WTC11 (cell line): ENCODE measurements around the gene AKNAD1. TPM values are rescaled to one million over a fixed set of nuclear protein-coding genes. Genes with fewer than 3 reads are reported as not detected.

Experiments used
- ATAC-seq: fragments of 200-7000 bp; cut with Tn5 transposase; 2 replicates; pipeline ENCODE4 v1.10.0; 2021; ENCODE audit warnings: mild to moderate bottlenecking, moderate library complexity
- CTCF ChIA-PET: fragments of 300-600 bp; sonication (Branson Sonifier 250); formaldehyde crosslinking; loops from one replicate; lab custom pipeline; 2021; ENCODE audit warnings: antibody characterized with exemption; lab: Charles Lee
- POLR2A ChIA-PET: fragments of 350-600 bp; sonication (Branson Sonifier 250); formaldehyde crosslinking; loops from one replicate; lab custom pipeline; 2021; ENCODE audit warnings: antibody characterized with exemption; lab: Charles Lee
- DNase-seq: peaks from one replicate; pipeline ENCODE4 v3.0.0; 2021; ENCODE audit warnings: low spot score
- H3K27ac Mint-ChIP-seq: 2 replicates; pipeline ENCODE4 v1.8.0; 2021; ENCODE audit warnings: mixed read lengths
- H3K27me3 Mint-ChIP-seq: 2 replicates; pipeline ENCODE4 v1.8.0; 2021; ENCODE audit warnings: low read depth, mild to moderate bottlenecking, moderate library complexity, mixed read lengths
- H3K36me3 Mint-ChIP-seq: 2 replicates; pipeline ENCODE4 v1.8.0; 2021; ENCODE audit warnings: mixed read lengths
- H3K4me1 Mint-ChIP-seq: 2 replicates; pipeline ENCODE4 v1.8.0; 2022; ENCODE audit warnings: mixed read lengths
- H3K4me3 Mint-ChIP-seq: 2 replicates; pipeline ENCODE4 v1.8.0; 2021; ENCODE audit warnings: mild to moderate bottlenecking, moderate library complexity, mixed read lengths
- H3K9me3 Mint-ChIP-seq: 2 replicates; pipeline ENCODE4 v1.8.0; 2021; ENCODE audit warnings: mixed read lengths
- ESRRA ChIP-seq: sonication (generic); formaldehyde crosslinking; IDR thresholded peaks from 2 replicates; pipeline ENCODE4 v1.8.1; 2022; ENCODE audit warnings: mild to moderate bottlenecking, missing genetic modification reagents, borderline replicate concordance
- FOXJ3 ChIP-seq: sonication (generic); formaldehyde crosslinking; IDR thresholded peaks from 2 replicates; pipeline ENCODE4 v1.9.0; 2021; ENCODE audit warnings: missing genetic modification reagents, mild to moderate bottlenecking, borderline replicate concordance
- FOXP1 ChIP-seq: sonication (generic); formaldehyde crosslinking; IDR thresholded peaks from 2 replicates; pipeline ENCODE4 v1.8.0; 2022; ENCODE audit warnings: missing genetic modification reagents, mild to moderate bottlenecking, moderate library complexity, borderline replicate concordance
- FOXP4 ChIP-seq: sonication (generic); formaldehyde crosslinking; IDR thresholded peaks from 2 replicates; pipeline ENCODE4 v1.8.0; 2022; ENCODE audit warnings: mild to moderate bottlenecking, missing genetic modification reagents
- GTF2I ChIP-seq: fragments of 250-450 bp; sonication (Bioruptor Pico); conservative IDR thresholded peaks from 2 replicates; pipeline ENCODE4 v1.4.0; 2021; ENCODE audit warnings: mild to moderate bottlenecking
- HMGA2 ChIP-seq: fragments of 250-450 bp; sonication (Bioruptor Pico); IDR thresholded peaks from 2 replicates; pipeline ENCODE4 v1.4.0; 2021; ENCODE audit warnings: mild to moderate bottlenecking, moderate library complexity
- RELA ChIP-seq: sonication (generic); formaldehyde crosslinking; IDR thresholded peaks from 2 replicates; pipeline ENCODE4 v1.8.1; 2022; ENCODE audit warnings: missing genetic modification reagents, mild to moderate bottlenecking, borderline replicate concordance
- STAT6 ChIP-seq: sonication (generic); formaldehyde crosslinking; conservative IDR thresholded peaks from 2 replicates; pipeline ENCODE4 v1.8.1; 2023; ENCODE audit warnings: mild to moderate bottlenecking, low read depth, missing genetic modification reagents, moderate library complexity
- ZNF121 ChIP-seq: sonication (generic); formaldehyde crosslinking; IDR thresholded peaks from 2 replicates; pipeline ENCODE4 v1.8.0; 2023; ENCODE audit warnings: missing genetic modification reagents
- total RNA-seq: library from RNA; stranded (reverse); gene quantifications from 3 replicates; pipeline ENCODE4 v1.2.3, GENCODE V29; 2021
- TF ChIP-seq, protein P1 (sequence below): sonication (generic); formaldehyde crosslinking; IDR thresholded peaks from 2 replicates; pipeline ENCODE4 v1.8.1; 2022; ENCODE audit warnings: mild to moderate bottlenecking, moderate library complexity, missing genetic modification reagents
- TF ChIP-seq, protein P2 (sequence below): sonication (generic); formaldehyde crosslinking; IDR thresholded peaks from 2 replicates; pipeline ENCODE4 v1.8.1; 2022; ENCODE audit warnings: low read depth, mild to moderate bottlenecking, moderate library complexity, missing genetic modification reagents, borderline replicate concordance
- TF ChIP-seq, protein P3 (sequence below): sonication (generic); formaldehyde crosslinking; IDR thresholded peaks from 2 replicates; pipeline ENCODE4 v1.8.1; 2022; ENCODE audit warnings: mild to moderate bottlenecking, missing genetic modification reagents, moderate library complexity, borderline replicate concordance
- TF ChIP-seq, protein P4 (sequence below): fragments of 250-450 bp; sonication (Bioruptor Pico); conservative IDR thresholded peaks from 2 replicates; pipeline ENCODE4 v1.9.0; 2021; ENCODE audit warnings: mild to moderate bottlenecking
- TF ChIP-seq, protein P5 (sequence below): sonication (generic); formaldehyde crosslinking; IDR thresholded peaks from 2 replicates; pipeline ENCODE4 v1.8.0; 2022; ENCODE audit warnings: mild to moderate bottlenecking, missing genetic modification reagents

The AKNAD1 gene
- total RNA-seq, 1 experiment from 2014 or later: not detected

GRCh38 chr1:108878160-108878469 lies 21.2 kb upstream of the AKNAD1 start (continued):
- TF ChIP-seq, protein P1, sequence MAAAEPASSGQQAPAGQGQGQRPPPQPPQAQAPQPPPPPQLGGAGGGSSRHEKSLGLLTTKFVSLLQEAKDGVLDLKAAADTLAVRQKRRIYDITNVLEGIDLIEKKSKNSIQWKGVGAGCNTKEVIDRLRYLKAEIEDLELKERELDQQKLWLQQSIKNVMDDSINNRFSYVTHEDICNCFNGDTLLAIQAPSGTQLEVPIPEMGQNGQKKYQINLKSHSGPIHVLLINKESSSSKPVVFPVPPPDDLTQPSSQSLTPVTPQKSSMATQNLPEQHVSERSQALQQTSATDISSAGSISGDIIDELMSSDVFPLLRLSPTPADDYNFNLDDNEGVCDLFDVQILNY (CRISPR knock-in tag): no peak
- TF ChIP-seq HMGA2 (CRISPR knock-in tag): no peak
- TF ChIP-seq, protein P2, sequence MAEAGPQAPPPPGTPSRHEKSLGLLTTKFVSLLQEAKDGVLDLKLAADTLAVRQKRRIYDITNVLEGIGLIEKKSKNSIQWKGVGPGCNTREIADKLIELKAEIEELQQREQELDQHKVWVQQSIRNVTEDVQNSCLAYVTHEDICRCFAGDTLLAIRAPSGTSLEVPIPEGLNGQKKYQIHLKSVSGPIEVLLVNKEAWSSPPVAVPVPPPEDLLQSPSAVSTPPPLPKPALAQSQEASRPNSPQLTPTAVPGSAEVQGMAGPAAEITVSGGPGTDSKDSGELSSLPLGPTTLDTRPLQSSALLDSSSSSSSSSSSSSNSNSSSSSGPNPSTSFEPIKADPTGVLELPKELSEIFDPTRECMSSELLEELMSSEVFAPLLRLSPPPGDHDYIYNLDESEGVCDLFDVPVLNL (CRISPR knock-in tag): no peak
- TF ChIP-seq, all 79 proteins: peak for 0

GRCh38 chr1:108877348-108878159 lies 20.7 kb upstream of the AKNAD1 start:
- H3K4me3 Mint-ChIP-seq: peak overlapping the region; percentile 90
- no peaks in the 10 kb centered on the region for H3K9me3 Mint-ChIP-seq
- ChIA-PET POLR2A (no interaction called here), CTCF (interaction anchor here (1.1 to 1.4 kb wide), 3 partner anchors 18 to 314 kb away, joined by 3 to 4 read pairs (median 3); no protein-coding TSS in a partner anchor)
- H3K36me3 Mint-ChIP-seq: no peaks in the 10 kb centered on the region
- peaks cover 12% of the 10 kb centered on the region for H3K4me1 Mint-ChIP-seq
- ATAC-seq: no peak
- TF ChIP-seq ZNF121 (CRISPR knock-in tag) (no peak), FOXP1 (0 out of 2 replicates have a peak, but pooled peaks have one; percentile 4), FOXJ3 (no peak), STAT6 (CRISPR knock-in tag) (no peak), RELA (CRISPR knock-in tag) (0 out of 2 replicates have a peak, but pooled peaks have one; percentile 6), FOXP4 (CRISPR knock-in tag) (no peak), ESRRA (CRISPR knock-in tag) (no peak), GTF2I (CRISPR knock-in tag) (no peak)
- TF ChIP-seq, protein P3, sequence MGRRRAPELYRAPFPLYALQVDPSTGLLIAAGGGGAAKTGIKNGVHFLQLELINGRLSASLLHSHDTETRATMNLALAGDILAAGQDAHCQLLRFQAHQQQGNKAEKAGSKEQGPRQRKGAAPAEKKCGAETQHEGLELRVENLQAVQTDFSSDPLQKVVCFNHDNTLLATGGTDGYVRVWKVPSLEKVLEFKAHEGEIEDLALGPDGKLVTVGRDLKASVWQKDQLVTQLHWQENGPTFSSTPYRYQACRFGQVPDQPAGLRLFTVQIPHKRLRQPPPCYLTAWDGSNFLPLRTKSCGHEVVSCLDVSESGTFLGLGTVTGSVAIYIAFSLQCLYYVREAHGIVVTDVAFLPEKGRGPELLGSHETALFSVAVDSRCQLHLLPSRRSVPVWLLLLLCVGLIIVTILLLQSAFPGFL (CRISPR knock-in tag): no peak
- TF ChIP-seq, protein P4, sequence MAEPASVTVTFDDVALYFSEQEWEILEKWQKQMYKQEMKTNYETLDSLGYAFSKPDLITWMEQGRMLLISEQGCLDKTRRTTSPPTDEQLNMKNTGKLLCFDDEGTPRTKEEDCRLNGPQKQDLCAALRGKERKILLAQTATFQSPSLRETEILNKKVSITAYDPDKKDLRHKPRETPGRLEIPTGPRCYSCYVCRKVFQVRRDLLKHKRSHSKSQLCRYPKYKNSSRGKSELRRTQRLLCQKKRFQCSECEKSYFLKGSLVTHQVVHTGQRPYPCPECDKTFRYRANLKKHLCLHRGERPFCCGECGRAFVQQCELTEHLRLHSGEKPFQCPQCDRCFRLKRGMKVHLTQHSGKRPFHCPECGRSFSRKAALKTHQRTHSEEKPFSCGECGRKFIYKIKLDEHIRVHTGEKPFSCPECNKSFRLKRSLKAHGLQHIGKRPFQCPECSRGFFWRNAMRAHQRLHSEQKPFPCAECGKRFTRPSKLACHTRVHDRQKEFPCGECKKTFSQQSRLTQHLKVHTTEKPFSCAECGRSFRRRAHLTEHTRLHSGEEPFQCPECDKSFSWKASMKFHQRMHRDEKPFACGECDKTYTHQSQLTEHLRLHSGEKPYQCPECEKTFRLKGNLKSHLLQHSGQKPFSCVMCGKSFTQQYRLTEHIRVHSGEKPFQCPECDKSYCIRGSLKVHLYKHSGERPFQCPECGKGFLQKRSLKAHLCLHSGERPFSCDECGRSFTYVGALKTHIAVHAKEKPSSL (CRISPR knock-in tag): no peak
- TF ChIP-seq, protein P5, sequence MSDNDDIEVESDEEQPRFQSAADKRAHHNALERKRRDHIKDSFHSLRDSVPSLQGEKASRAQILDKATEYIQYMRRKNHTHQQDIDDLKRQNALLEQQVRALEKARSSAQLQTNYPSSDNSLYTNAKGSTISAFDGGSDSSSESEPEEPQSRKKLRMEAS (CRISPR knock-in tag): no peak
- DNase-seq: no peak
- H3K27me3 Mint-ChIP-seq: peaks cover 8% of the 10 kb centered on the region
- H3K27ac Mint-ChIP-seq: peak overlapping the region; percentile 64; the same call in 1 of the 2 replicates
